ENCODE data around the gene PTGES3L. TPM values are rescaled to one million over a fixed set of nuclear protein-coding genes. Genes with fewer than 3 reads are reported as not detected.

The PTGES3L gene
- total and polyA plus RNA-seq, 2 of the 13 experiments (the other 11 are each of a cell fraction or from before 2014, with no cell fraction given) = 1.2 to 2.9 TPM

- TF ChIP-seq ZNF513 (CRISPR knock-in tag; conservative IDR thresholded peaks at IDR 0.05) (no peak), ZBTB8A (CRISPR knock-in tag; IDR thresholded peaks at IDR 0.05; ENCODE audit: borderline replicate concordance, low read depth) (no peak), ZBTB37 (CRISPR knock-in tag; IDR thresholded peaks at IDR 0.05) (no peak), ZMYM3 (CRISPR knock-in tag; IDR thresholded peaks at IDR 0.05) (peak; percentile 49; the same call in 1 of the 2 replicates), GLMP (CRISPR knock-in tag; IDR thresholded peaks at IDR 0.05; ENCODE audit: borderline replicate concordance) (no peak), ZNF18 (CRISPR knock-in tag; IDR thresholded peaks at IDR 0.05; ENCODE audit: insufficient replicate concordance) (peak; percentile 78), CBX2 (IDR thresholded peaks at IDR 0.05; ENCODE audit: low read depth, low read length) (no peak), CBX2 (CRISPR knock-in tag; IDR thresholded peaks at IDR 0.05; ENCODE audit: low read depth) (no peak), POLR2AphosphoS2 (IDR thresholded peaks at IDR 0.05; ENCODE audit: low read depth, low read length) (no peak), ASH2L (IDR thresholded peaks at IDR 0.05; ENCODE audit: insufficient read length, low read depth, low read length) (no peak), ZFP82 (CRISPR knock-in tag; IDR thresholded peaks at IDR 0.05; ENCODE audit: borderline replicate concordance) (peak; percentile 69; the same call in 1 of the 2 replicates), HMGXB3 (CRISPR knock-in tag; IDR thresholded peaks at IDR 0.05; ENCODE audit: borderline replicate concordance) (peak; percentile 81; the same call in 1 of the 2 replicates), CENPT (CRISPR knock-in tag; IDR thresholded peaks at IDR 0.05; ENCODE audit: low read depth) (no peak), TOE1 (CRISPR knock-in tag; IDR thresholded peaks at IDR 0.05) (0 out of 2 replicates have a peak, but pooled peaks have one; percentile 62), JDP2 (CRISPR knock-in tag; IDR thresholded peaks at IDR 0.05; ENCODE audit: borderline replicate concordance) (no peak), ZNF292 (CRISPR knock-in tag; IDR thresholded peaks at IDR 0.05; ENCODE audit: borderline replicate concordance, low read depth) (no peak), ZZZ3 (CRISPR knock-in tag; IDR thresholded peaks at IDR 0.05; ENCODE audit: borderline replicate concordance) (no peak)
These were observed 44.8 kb upstream of the PTGES3L start, which contains the start of gene RND2 (continued) for GRCh38 chr17:43024407-43025289.

Data from HepG2 (cell line).